Measurements from ENCODE around the gene ZC3H18.

The ZC3H18 gene

DNA sequence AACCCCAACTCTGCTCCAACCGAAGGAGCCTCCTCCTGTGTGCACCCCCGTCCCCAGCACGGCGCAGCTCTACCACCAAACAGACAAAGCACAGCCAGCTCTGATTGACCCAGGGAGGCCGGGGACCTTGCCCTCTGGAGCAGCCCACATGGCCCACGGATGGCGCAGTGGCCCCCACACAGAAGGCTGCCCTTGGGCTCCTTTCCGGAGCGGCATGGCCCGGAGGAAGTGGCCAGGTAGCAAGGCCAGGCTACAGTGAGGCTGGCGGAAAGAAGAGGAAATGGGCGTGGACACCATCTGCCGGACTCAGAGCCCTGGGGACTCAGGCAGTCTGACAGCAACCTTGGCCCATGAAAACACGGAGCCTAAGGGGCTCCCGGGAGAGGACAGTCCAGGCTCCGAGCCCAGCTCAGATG is 19.9 kb upstream of the ZC3H18 start:
- DNase-seq (ENCODE audit: low spot score): no peak

DNA sequence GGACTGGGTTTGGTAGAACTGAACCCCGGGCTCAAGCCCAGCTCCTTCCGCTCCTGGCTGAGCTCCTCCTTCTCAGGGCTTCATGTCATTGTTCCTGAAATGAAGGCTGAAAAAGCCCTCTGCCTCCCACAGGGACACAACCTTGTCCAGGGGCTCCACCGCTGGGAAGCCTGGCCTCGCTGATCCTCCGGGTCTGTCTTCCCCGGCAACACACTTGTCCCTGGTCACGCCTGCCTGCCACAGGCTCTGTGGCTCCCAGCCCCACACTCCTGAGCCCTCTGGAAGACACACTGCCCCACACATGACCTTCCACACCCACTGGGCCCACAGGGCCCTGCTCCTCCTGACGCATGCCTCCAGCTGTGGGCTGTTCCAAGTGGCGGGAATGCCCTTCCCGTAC is 18.0 kb upstream of the ZC3H18 start:
- DNase-seq (ENCODE audit: low spot score): no peak

DNA sequence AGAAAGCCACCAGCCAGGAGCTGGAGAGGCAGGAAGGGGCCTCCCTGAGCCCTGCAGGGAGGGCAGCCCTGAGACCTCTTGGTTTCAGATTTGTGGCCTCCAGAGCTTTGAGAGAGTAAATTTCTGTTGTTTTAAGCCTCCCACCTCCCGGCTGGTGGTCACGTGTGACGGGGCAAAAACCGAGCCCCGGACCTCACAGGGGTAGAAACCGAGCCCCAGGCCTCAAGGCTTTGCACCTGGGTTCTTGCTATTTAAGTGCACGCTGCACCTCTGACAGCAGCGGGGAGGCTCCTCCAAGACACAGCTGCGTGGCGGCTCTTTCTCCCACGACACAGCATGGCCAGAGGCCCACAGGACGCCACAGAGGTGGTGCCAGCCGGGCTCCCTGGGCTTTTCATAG is 17.4 kb upstream of the ZC3H18 start:
- no peak for DNase-seq (ENCODE audit: low spot score)

DNA sequence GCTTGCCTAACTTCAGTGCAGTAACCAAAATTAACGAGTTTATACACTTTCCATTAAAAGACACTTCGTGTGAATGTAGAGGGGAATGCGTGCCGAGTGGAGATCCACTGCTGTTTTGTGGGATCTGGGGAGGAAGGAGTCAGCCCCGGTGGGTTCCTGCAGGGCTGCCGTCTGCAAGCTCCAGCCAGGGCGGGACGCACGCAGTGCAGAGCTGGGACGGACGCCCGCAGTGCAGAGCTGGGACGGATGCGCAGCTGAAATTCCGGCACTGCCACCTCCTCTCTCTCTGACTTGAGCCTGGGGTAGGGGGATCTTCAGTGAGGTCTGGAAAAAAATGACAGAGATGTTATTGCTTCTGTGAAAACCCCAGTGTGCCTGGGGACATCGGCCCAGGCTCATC is 16.5 kb upstream of the ZC3H18 start:
- no peak for DNase-seq (ENCODE audit: low spot score)

DNA sequence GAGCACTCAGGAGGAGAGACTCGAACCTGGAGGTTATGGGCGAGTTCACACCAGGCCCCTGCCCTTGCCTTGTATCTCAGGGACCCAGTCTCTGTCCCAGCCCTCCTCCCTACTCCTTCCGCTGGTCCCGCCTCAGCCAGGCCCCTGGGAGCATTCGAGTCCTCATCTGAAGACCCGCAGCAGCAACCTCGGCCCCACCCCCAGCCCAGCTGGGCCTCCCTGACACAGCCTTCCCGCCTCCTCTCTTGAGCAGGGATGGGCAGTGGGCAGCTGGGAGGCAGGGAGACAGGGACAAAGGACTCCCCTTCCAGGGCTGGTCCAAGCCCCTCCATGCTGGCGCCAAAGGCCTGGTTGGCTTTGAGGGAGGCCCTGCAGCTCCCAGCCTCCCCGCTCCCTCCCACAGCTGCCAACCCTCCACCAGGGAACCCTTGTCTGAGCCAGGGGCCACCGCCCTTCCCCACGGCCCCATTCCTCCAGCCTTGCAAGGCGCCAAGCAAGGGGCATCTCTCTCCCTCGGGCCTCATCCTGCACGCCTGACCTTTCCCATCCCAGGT is 15.4 kb upstream of the ZC3H18 start:
- DNase-seq (ENCODE audit: low spot score): no peak

DNA sequence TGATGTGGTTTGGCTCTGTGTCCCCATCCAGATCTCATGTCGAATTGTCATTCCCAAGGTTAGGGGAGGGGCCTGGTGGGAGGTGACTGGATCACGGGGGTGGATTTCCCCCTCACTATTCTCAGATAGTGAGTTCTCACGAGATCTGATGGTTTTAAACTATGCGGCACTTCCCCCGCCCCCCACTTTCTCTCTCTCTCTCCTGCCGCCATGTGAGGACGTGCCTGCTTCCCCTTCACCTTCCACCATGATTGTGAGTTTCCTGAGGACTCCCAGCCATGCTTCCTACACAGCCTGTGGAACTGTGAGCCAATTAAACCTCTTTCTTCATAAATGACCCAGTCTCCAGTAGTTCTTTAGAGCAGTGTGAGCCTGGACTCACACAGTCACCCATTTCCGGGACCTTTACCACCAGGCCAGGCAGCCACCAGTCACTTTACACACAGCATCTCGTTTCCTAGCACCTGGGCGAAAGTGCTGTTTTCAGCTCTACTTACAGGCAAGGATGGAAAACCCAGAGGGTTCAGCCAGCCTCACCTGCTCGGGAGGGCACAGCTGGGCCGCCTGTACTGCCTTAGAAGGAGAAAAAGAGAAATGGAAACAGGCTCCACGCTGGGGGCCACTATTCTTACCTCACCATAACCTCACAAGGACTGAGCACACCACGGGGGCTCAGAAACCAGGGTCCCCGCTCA is 13.8 kb upstream of the ZC3H18 start:
- no peak for DNase-seq (ENCODE audit: low spot score)

DNA sequence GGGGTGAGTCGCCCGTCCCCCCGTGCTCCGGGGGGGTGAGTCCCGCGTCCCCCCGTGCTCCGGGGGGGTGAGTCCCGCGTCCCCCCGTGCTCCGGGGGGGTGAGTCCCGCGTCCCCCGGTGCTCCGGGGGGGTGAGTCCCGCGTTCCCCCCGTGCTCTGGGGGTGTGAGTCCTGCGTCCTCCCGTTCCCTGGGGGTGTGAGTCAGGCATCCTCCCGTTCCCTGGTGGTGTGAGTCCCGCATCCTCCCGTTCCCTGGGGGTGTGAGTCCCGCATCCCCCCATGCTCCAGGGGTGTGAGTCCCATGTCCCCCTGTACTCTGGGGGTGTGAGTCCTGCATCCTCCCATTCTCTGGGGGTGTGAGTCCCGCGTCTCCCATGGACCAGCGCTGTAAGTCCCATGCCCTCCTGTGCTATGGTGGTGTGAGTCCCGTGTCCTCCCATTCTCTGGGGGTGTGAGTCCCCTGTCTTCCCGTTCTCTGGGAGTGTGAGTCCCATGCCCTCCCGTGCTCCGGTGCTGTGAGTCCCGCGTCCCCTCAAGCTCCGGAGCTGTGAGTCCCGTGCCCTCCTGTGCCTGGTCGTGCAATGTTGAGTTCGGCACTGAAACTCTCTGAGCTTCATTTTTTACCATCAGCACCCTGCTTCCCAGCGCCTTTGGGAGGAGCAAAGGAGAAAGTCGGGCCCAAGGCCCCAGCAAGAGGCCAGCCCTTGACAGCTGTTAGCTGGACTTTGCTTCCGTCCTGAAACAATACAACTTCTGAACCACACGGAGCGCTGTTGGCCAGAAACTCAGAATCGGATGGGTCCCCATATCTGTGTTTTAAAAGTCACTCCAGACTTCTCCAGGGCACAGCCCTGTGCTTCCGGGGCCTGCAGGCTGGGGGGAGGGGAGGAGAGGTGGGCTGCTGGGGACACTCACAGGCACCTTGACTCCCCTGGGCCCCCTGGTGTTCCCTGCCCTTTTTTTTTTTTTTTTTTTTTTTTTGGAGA is 11.5 kb upstream of the ZC3H18 start:
- peak; percentile 77 for DNase-seq (ENCODE audit: low spot score)

DNA sequence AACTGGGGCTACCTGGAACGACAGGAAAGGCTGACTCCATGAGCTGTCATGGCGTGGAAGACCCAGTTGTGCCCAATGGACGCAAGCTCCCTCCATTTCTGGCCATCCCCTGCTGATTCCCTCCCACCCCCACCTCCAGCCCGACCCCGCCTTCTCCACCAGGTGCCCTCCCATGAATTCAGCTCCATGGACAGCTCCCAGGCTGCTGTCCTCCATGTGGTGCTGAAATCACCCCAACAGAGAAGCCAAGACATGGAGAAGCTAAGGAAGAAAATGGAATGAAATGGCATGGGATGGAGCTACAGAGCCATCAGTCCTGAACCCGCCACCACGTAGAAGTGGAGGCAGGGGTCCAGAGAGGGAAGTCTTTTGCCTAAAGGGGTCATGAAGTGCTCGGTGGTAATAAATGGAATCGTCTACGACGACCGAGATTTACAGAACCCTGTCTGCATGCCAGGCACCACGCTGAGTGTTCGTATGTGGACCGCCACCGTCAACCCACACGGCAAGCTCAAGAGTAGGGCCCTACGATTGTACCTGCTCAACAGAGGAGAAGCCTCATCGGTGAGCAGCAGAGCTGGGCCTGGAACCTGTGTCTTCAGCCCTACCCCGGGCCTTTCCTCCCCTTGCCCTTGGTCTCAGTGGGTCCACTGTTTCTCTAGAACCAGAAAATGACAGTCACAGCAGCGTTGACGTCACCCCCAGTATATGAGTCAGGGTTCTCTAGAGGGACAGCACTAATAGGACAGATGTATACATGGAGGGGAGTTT is 9.3 kb upstream of the ZC3H18 start:
- no peak for DNase-seq (ENCODE audit: low spot score)

DNA sequence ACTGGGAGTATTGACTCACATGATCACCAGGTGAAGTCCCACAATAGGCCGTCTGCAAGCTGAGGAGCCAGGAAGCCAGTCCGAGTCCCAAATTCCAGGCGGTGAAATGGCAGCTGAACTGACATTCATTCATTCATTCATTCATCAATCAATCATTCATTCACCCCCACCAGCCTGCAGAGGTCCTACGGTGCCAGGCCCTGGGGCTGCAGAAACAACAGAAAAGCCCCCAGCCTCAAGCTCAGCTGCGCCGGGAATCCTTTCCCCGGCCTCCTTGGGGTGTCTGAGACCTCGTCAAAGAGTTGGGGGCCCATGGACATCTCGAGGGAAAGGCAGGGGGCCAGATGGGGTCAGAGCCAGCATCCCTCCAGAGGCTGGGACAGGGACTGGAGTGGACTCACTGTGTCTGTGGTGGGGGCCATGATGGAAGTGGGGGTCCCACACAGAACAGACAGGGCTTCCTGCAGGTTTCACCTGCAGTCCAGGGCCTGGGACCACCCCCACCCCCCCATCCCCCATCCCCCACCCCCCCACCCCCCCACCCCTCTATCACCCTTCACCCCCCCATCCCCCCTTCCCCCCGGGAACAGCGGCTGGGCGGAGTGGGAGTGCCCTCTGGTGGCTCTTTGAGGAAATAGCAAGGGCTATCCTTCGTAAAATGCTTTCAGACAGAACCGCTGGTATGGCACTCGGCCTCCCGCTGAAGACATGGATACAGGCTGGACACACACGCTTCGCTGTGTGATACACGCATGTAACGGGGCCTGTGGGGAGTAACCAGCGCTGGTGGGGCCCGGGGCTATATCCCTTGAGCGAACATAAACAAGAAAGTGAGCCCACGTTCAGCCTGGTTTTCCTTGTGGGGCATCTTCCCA is 8.5 kb upstream of the ZC3H18 start:
- DNase-seq (ENCODE audit: low spot score): peak; percentile 78

DNA sequence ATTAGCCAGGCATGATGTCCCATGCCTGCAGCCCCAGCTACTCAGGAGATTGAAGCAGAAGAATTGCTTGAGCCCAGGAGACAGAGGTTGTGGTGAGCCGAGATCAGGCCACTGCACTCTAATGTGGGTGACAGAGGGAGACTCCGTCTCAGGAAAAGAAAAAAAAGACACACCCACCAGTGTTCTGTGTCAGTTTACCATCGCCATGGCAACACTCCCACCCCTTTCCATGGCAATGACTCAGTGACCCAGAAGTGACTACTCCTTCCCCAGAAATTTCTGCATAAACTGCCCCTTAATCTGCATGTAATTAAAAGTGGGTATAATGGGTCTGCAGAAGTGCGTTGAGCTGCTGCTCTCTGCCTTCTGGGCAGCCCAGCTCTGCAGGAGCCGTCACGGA is 4.0 kb upstream of the ZC3H18 start:
- DNase-seq (ENCODE audit: low spot score): no peak

DNA sequence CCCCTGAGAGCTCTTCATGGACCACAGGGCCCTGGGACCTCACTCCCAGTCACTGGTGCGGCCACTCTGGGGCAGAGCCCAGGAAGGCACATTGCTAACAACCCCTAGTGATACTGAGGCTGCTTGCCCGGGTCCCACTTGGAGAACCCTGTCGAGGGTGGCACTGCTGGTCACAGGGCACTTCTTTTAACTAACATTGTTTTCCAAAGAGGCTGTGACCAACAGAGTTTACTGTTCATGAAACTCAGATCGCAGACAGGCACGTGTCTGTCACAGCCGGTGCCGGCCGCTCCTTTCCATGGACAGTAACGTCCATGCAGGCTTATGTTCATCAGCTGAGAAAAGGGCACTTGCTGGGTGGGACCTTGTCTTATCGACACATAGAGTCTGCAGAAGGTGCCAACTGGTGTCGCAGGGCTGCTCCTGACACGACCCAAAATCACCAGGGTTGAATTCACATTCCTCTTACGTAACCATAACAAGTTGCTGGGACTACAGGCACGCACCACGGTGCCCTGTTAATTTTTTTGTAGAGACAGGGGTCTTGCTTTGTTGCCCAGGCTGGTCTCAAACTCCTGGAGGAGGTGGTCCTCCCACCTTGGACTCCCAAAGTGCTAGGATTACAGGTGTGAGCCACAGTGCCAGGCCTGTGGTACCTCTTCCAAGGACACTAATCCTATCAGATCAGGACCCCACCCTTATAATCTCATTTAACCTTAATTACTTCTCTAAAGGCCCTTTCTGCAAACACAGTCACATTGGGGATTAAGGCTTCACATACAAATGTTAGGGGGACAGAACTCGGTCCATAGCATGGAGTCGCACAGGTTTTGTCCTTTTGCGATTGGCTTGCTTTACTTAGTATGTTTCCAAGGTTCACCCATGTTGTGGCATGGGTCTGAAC is 1.2 kb upstream of the ZC3H18 start:
- no peak for DNase-seq (ENCODE audit: low spot score)

DNA sequence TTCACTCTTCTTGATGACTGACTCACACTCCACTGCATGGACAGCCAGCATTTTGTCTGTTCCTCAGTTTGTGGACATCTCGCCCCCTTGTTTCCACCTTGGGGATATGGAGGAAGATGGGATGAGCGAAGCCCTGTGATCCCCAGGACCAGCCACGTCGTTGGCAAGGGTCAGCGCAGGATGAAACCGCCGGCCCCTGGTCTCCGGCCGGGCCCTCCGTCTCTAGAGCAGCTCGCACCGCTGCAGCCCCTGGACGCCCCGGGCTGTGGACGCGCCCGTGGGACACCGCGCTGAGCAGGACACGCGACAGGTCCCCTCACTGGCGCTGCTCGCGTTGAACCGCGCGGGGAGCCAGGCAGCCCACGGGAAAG is 604 bp upstream of the ZC3H18 start:
- DNase-seq (ENCODE audit: low spot score): no peak

DNA sequence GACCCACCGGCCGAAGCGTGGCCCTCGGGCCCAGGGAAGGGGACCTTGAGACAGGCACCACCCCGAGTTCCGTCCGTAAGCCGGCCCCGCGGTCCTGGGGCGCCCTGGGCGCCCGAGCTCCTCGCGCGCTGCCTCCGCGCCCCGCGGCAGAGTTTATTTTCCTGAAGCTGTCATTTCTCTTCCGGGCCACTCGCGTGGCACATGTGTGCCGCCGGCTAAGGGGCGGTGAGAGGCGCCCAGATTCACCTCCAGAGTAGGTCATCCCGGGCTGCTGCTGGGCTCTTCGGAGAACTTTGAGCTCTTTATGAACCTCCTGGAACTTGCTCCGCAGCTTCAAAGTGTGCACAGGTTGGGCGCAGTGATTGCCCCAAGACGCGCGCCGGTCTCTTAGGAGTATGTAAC is 489 bp downstream of the ZC3H18 start:
- DNase-seq (ENCODE audit: low spot score): no peak

DNA sequence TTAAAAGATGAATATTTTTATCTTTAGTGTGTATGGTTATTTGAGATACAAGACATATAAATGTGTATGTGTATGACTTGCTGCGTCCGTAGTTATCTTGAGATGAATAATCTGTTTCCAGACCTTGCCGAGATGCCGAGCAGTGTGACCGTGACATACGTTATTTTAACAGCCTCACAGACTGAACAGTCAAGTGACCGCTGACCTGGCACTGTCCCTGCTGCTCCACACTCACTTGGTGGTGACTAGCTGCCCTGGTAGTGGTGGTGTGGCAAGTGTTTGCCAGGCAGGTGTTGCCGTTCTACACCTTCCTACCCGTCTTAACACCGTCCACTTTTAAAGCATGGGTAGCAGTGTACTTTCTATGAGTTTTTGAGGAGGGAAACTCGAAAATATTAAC is 5.0 kb downstream of the ZC3H18 start:
- no peak for DNase-seq (ENCODE audit: low spot score)

DNA sequence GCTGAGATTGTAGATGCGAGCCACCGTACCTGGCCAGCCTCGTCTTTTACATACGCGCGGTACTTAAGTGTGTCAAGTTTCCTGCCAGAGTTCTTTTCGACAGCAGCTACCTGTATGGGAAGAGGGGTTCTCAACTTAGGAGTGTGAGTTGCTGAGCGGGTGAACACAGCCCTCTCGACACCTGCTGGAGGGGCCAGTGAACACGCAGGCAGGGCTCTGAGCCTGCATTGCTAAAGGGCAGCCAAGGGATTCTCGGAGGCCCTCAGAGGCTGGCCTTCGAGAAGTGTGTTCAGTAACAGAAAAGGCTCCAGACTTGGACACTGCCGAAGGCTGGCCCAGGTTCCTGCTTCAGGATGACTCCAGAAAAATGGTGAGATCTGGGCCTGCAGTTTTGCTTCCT is 6.1 kb downstream of the ZC3H18 start:
- no peak for DNase-seq (ENCODE audit: low spot score)

DNA sequence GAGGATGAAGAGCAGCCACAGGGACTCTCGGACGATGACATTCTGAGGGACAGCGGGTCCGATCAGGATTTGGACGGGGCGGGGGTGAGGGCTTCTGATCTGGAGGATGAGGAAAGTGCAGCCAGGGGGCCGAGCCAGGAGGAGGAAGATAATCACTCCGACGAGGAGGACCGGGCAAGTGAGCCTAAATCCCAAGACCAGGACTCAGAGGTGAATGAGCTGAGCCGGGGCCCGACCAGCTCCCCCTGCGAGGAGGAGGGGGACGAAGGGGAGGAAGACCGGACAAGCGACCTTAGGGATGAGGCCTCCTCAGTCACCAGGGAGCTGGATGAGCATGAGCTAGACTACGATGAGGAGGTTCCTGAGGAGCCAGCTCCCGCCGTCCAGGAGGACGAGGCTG is 7.0 kb downstream of the ZC3H18 start:
- no peak for DNase-seq (ENCODE audit: low spot score)

DNA sequence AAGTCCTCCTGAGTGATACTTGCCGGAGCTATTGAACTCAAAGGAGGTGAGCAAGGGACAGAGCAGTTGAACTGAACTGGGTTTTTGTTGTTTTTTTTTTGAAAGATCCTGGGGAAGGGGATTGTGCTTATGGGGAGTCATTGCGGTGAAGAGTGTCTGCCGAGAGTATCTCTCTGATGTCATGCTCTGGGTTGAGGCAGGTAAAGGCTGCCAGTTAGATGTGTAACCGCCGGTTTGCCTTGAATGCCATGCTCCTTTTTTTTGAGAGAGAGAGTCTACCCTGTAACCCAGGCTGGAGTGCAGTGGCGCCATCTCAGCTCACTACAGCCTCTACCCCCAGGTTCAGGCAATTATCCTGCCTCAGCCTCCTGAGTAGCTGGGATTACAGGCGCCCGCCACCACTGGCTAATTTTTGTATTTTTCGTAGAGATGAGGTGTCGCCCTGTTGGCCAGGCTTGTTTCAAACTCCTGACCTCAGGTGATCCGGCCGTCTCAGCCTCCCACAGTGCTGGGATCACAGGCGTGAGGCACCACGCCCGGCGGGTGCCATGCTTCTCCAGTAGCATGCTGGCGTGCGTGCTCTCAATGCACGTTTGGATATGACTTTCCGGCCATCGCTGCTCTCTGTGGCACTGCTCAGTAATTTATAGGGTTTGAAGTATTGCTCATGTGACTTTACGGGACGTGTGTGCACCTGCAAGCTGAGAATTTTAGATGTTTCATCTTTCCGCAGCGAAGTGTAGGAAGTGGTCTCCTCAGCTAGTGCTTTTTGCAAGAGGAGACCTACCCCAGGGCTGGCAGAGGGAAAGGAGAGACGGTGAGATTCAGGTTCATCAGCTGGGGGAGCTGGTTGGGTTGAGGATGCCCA is 8.5 kb downstream of the ZC3H18 start:
- DNase-seq (ENCODE audit: low spot score): no peak

DNA sequence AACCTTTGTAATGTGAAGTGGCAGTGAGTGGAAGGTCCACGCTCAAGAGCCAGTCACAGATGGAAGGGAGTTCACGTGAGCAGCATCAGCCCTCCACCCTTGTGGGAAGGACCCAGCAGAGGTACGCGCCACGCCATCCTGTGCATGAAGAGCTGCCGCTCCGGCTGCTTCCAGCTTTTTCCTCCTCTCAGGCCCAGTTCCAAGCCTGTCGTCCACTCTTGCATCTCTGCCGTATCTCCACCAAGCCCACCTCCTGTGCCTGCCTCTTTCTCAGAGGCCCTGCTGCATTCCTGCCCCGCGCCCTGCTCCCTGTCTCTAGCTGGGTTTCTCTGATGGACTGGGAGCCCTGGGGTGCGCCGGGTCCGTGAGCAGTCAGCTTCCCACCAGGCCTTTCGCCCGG is 10.2 kb downstream of the ZC3H18 start:
- no peak for DNase-seq (ENCODE audit: low spot score)

DNA sequence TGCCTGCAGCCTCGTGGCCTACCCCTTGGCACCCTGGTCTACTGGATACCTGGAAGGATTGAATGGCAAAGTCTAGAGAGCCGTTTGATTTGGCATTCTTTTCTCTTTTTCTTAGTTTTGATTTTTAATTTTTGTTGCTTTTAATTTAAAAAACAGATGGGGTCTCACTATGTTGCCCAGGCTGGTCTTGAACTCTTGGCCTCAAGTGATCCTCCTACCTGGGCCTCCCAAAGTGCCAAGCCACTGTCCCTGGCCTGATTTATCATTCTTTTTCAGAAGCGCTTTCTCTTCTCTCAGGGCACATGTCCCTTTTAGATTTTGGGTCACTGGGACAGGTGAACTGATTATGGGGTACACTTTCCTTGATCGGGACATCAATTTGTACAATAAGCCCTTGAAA is 10.8 kb downstream of the ZC3H18 start:
- no peak for DNase-seq (ENCODE audit: low spot score)

Measured in hepatic stellate cell (primary cell).